PFSK-1 (cell line): Measurements from ENCODE around the gene CDCA3.

Experiments used
- FOXP2 ChIP-seq: optimal IDR thresholded peaks from 2 replicates; pipeline ENCODE3; 2011; ENCODE audit warnings: borderline replicate concordance, control low read depth, inconsistent platforms; ENCODE audit not compliant: insufficient read depth; ENCODE audit errors: extremely low read length, extremely low read depth
- POLR2AphosphoS5 ChIP-seq: IDR thresholded peaks from 2 replicates; pipeline ENCODE4 v1.6.1; 2012; ENCODE audit warnings: low read depth, mild to moderate bottlenecking, control low read depth, low read length, moderate library complexity
- REST ChIP-seq, 2 experiments: IDR thresholded peaks; 2 replicates each; pipeline versions ENCODE4 v1.6.1 to v1.8.0; 2011 to 2012; ENCODE audit warnings: low read depth in 2 of 2, low read length in 2 of 2, control low read depth in 1 of 2, inconsistent platforms in 1 of 2, mild to moderate bottlenecking in 1 of 2, moderate library complexity in 1 of 2; ENCODE audit not compliant: insufficient read depth in 1 of 2
- SIN3A ChIP-seq: IDR thresholded peaks from 2 replicates; pipeline ENCODE4 v1.6.1; 2012; ENCODE audit warnings: mild to moderate bottlenecking, low read length, moderate library complexity, borderline replicate concordance; ENCODE audit not compliant: insufficient read depth
- TAF1 ChIP-seq: IDR thresholded peaks from 2 replicates; pipeline ENCODE4 v1.6.1; 2012; ENCODE audit warnings: low read length, control low read depth, borderline replicate concordance; ENCODE audit not compliant: insufficient read depth

The CDCA3 gene

GRCh38 chr12:6809056-6809455 is 42.0 kb downstream of the CDCA3 start:
- TF ChIP-seq TAF1 (no peak), POLR2AphosphoS5 (no peak), SIN3A (no peak), FOXP2 (no peak)

GRCh38 chr12:6807170-6807569 is 43.9 kb downstream of the CDCA3 start:
- no peak for TF ChIP-seq POLR2AphosphoS5
- TF ChIP-seq SIN3A: no peak
- no peak for TF ChIP-seq TAF1
- no peak for TF ChIP-seq FOXP2
- no peak for TF ChIP-seq REST (IDR thresholded peaks at IDR 0.05; ENCODE audit: insufficient read depth in 1 of 2, low read depth in 2 of 2, low read length in 2 of 2)

GRCh38 chr12:6799147-6799546 is 51.9 kb downstream of the CDCA3 start:
- no peak for TF ChIP-seq POLR2AphosphoS5
